NB4 (cell line): ENCODE results near the gene SMDT1.

Source experiments
- DNase-seq: peaks from one replicate; pipeline ENCODE4 v3.0.0; 2010; ENCODE audit warnings: low read depth
- H3K4me3 ChIP-seq: one replicate; pipeline ENCODE4 v1.5.1; 2011; ENCODE audit warnings: mild to moderate bottlenecking, low read depth, low read length, moderate library complexity
- CTCF ChIP-seq: IDR thresholded peaks from one replicate; pipeline ENCODE4 v1.5.1; 2012; ENCODE audit warnings: low read depth, low read length
- MAX ChIP-seq: IDR thresholded peaks from 2 replicates; pipeline ENCODE4 v1.6.1; 2011; ENCODE audit warnings: low read depth, low read length
- MYC ChIP-seq: IDR thresholded peaks from 2 replicates; pipeline ENCODE4 v1.6.1; 2011; ENCODE audit warnings: low read depth, low read length
- POLR2A ChIP-seq: IDR thresholded peaks from 2 replicates; pipeline ENCODE4 v1.6.1; 2011; ENCODE audit warnings: mild to moderate bottlenecking; ENCODE audit not compliant: insufficient read length; ENCODE audit errors: extremely low read depth

The SMDT1 gene

GRCh38 chr22:42131562-42131961, 52.1 kb downstream of the SMDT1 start:
- H3K4me3 ChIP-seq = no peak overlapping the region
- TF ChIP-seq MAX (no peak), MYC (no peak), CTCF (no peak), POLR2A (no peak)
- DNase-seq = no peak

- TF ChIP-seq MAX (no peak), POLR2A (no peak), MYC (no peak), CTCF (no peak)
- no peak for DNase-seq
- no peak overlapping the region for H3K4me3 ChIP-seq
These were observed 53.0 kb downstream of the SMDT1 start for GRCh38 chr22:42132457-42132856.
